Ascending aorta (tissue), 2 donors: ENCODE results near the gene SPRYD7. TPM values are rescaled to one million over a fixed set of nuclear protein-coding genes. Genes with fewer than 3 reads are reported as not detected.

Experiments used
- DNase-seq, 2 donors: peaks; one replicate each; pipeline ENCODE4 v3.0.0-alpha.2; 2019; ENCODE audit warnings: low spot score in 2 of 2
- H3K27ac ChIP-seq, 2 donors: fragments of 200-600 bp; sonication (generic); one replicate each; pipeline ENCODE4 v1.5.1; 2016 to 2017; ENCODE audit warnings: mild to moderate bottlenecking in 1 of 2
- H3K27me3 ChIP-seq: fragments of 200-600 bp; sonication (generic); one replicate; pipeline ENCODE4 v1.5.1; 2017
- H3K36me3 ChIP-seq, 2 donors: fragments of 200-600 bp; sonication (generic); one replicate each; pipeline ENCODE4 v1.5.1; 2016
- H3K4me1 ChIP-seq, 2 donors: fragments of 200-600 bp; sonication (generic); one replicate each; pipeline ENCODE4 v1.5.1; 2016 to 2017; ENCODE audit warnings: mild to moderate bottlenecking in 1 of 2
- H3K4me3 ChIP-seq, 2 donors: fragments of 200-600 bp; sonication (generic); one replicate each; pipeline ENCODE4 v1.5.1; 2016 to 2017; ENCODE audit warnings: mild to moderate bottlenecking in 1 of 2
- H3K9me3 ChIP-seq, 2 donors: fragments of 200-600 bp; sonication (generic); one replicate each; pipeline ENCODE4 v1.5.1; 2016
- CTCF ChIP-seq, 3 experiments: fragments of 200-600 bp in 2 of 3; fragments of 450-650 bp in 1 of 3; sonication (generic) in 2 of 3; IDR thresholded peaks; one replicate each; pipeline ENCODE4 v1.5.1; 2016 to 2019; ENCODE audit warnings: antibody characterized with exemption in 3 of 3, mild to moderate bottlenecking in 1 of 3, moderate library complexity in 1 of 3
- intact Hi-C: fragments of 100-400 bp; cut with DNase I; formaldehyde crosslinking; loops from one replicate; pipeline ENCODE4 v1.15.1; 2023
- total RNA-seq: library from RNA; depleted of rRNA; stranded (reverse); fragments of >200 nt; gene quantifications from one replicate; pipeline ENCODE4 v1.1.0, GENCODE V29; 2016

SPRYD7 gene
- total RNA-seq, 1 donor from 2014 or later, result 1.7 TPM

GRCh38 chr13:49867834-49868233, 68.3 kb downstream of the SPRYD7 start:
- Histone ChIP-seq H3K27ac (no peak overlapping the region), H3K9me3 (no peaks in the 10 kb centered on the region), H3K36me3 (no peaks in the 10 kb centered on the region), H3K27me3 (no peaks in the 10 kb centered on the region), H3K4me1 (no peaks in the 10 kb centered on the region), H3K4me3 (no peak overlapping the region)
- DNase-seq, result no peak
- intact Hi-C loops, result no loop called here
- no peak for TF ChIP-seq CTCF (IDR thresholded peaks at IDR 0.05)

- Histone ChIP-seq H3K36me3 (no peaks in the 10 kb centered on the region), H3K4me1 (no peaks in the 10 kb centered on the region), H3K4me3 (no peak overlapping the region), H3K27ac (no peak overlapping the region), H3K9me3 (no peaks in the 10 kb centered on the region), H3K27me3 (no peaks in the 10 kb centered on the region)
- TF ChIP-seq CTCF (IDR thresholded peaks at IDR 0.05), result no peak
- no peak for DNase-seq
- intact Hi-C loops, result no loop called here
Observed at GRCh38 chr13:49865218-49865617, 70.9 kb downstream of the SPRYD7 start.

GRCh38 chr13:49864509-49864908, 71.6 kb downstream of the SPRYD7 start:
- H3K36me3 ChIP-seq, result no peaks in the 10 kb centered on the region
- no peaks in the 10 kb centered on the region for H3K27me3 ChIP-seq
- no peak overlapping the region for H3K27ac ChIP-seq
- no peak for DNase-seq
- TF ChIP-seq CTCF (IDR thresholded peaks at IDR 0.05), result no peak
- H3K9me3 ChIP-seq, result no peaks in the 10 kb centered on the region
- intact Hi-C loops, result no loop called here
- H3K4me1 ChIP-seq, result no peaks in the 10 kb centered on the region
- no peak overlapping the region for H3K4me3 ChIP-seq

Other genes starting within 250 kb of the SPRYD7 start
- gene EBPL, start 244.9 kb downstream of the SPRYD7 start, total RNA-seq, result 18.3 TPM
- 5.9 TPM for gene KPNA3, start 143.7 kb downstream of the SPRYD7 start, total RNA-seq
- 13.4 TPM for gene TRIM13, start 60.7 kb upstream of the SPRYD7 start, total RNA-seq
- 3.3 TPM for gene KCNRG, start 79.1 kb upstream of the SPRYD7 start, total RNA-seq